Measurements from ENCODE around the gene EIF5A2.
"Not testable (repeated sequence)": the region's sequence is repeated elsewhere in the genome, so short reads cannot be mapped to it uniquely, and the experiment has no call there.

The EIF5A2 gene

GRCh38 chr3:170896333-170896732 lies 12.1 kb downstream of the EIF5A2 start:
- DNase-seq = not testable (repeated sequence)

GRCh38 chr3:170893895-170894294 lies 14.5 kb downstream of the EIF5A2 start:
- DNase-seq = no peak

GRCh38 chr3:170889630-170890029 lies 18.8 kb downstream of the EIF5A2 start:
- DNase-seq = no peak

GRCh38 chr3:170889132-170889531 lies 19.3 kb downstream of the EIF5A2 start:
- DNase-seq = no peak

- not testable (repeated sequence) for DNase-seq
Measured at GRCh38 chr3:170884109-170884930, 24.1 kb downstream of the EIF5A2 start.

- DNase-seq = not testable (repeated sequence)
Measured at GRCh38 chr3:170878688-170879087, 29.7 kb downstream of the EIF5A2 start.

GRCh38 chr3:170877311-170877710 lies 31.1 kb downstream of the EIF5A2 start:
- DNase-seq = not testable (repeated sequence)

GRCh38 chr3:170876537-170876936 lies 31.9 kb downstream of the EIF5A2 start:
- no peak for DNase-seq

GRCh38 chr3:170869645-170870593 lies 38.5 kb downstream of the EIF5A2 start, which contains the start of gene RPL22L1:
TSS of gene RPL22L1 (minus strand) at chr3:170870195. CDS start at chr3:170870167, 28 bp downstream.
- peak; percentile 94 for DNase-seq

- DNase-seq = no peak
Measured at GRCh38 chr3:170869239-170869590, 39.2 kb downstream of the EIF5A2 start.

- DNase-seq = peak; percentile 41 to 44
Measured at GRCh38 chr3:170868577-170869238, 39.7 kb downstream of the EIF5A2 start.

GRCh38 chr3:170867143-170867937 lies 41.1 kb downstream of the EIF5A2 start:
- DNase-seq = no peak

- no peak for DNase-seq
Measured at GRCh38 chr3:170866499-170866898, 41.9 kb downstream of the EIF5A2 start.

GRCh38 chr3:170865209-170866094 lies 43.0 kb downstream of the EIF5A2 start:
- DNase-seq = peak; percentile 46 to 50

GRCh38 chr3:170864525-170865208 lies 43.8 kb downstream of the EIF5A2 start:
- no peak for DNase-seq

- DNase-seq = no peak
Measured at GRCh38 chr3:170863816-170864215, 44.6 kb downstream of the EIF5A2 start.

- no peak for DNase-seq
Measured at GRCh38 chr3:170862618-170863374, 45.6 kb downstream of the EIF5A2 start.

GRCh38 chr3:170858599-170858998 lies 49.8 kb downstream of the EIF5A2 start:
- no peak for DNase-seq

GRCh38 chr3:170852324-170852723 lies 56.1 kb downstream of the EIF5A2 start:
- no peak for DNase-seq
